HepG2 (cell line): ENCODE measurements around the gene WDR83. TPM values are rescaled to one million over a fixed set of nuclear protein-coding genes. Genes with fewer than 3 reads are reported as not detected.
A peak's percentile ranks its signal among the peaks of the same experiment; 100 is the strongest.

Experiments
- ATAC-seq: fragments of 200-7000 bp; cut with Tn5 transposase; 3 replicates; pipeline ENCODE4 v1.9.1; 2020; ENCODE audit warnings: mild to moderate bottlenecking, moderate library complexity
- BruUV-seq: library from RNA; stranded (reverse); fragments of 400-500 nt; replicated peaks from 2 replicates; lab custom pipeline; 2021; lab: Mats Ljungman, UMichigan
- CTCF ChIA-PET: fragments of 300-600 bp; formaldehyde crosslinking; extraction: SDS; loops from one replicate; lab custom pipeline; 2021; ENCODE audit warnings: low total read pairs, inconsistent platforms, low intra/inter-chr PET ratio; lab: Yijun Ruan, JAX
- POLR2A ChIA-PET: fragments of 350-600 bp; sonication (Branson Sonifier 250); formaldehyde crosslinking; loops from one replicate; lab custom pipeline; 2020; ENCODE audit warnings: antibody characterized with exemption, inconsistent platforms; lab: Yijun Ruan, JAX
- DNase-seq: peaks from one replicate; pipeline ENCODE4 v3.0.0-alpha.2; 2015; ENCODE audit warnings: low spot score
- FAIRE-seq: peaks from 3 replicates; lab custom pipeline; 2011; peaks lifted over from hg19 to GRCh38; lab: Jason Lieb, UNC
- H2AFZ ChIP-seq: one replicate; pipeline ENCODE4 v1.6.1; 2011; ENCODE audit warnings: low read length, inconsistent platforms
- H3K27ac ChIP-seq: fragments of 300-600 bp; 3 replicates; pipeline ENCODE4 v1.8.0; 2011; ENCODE audit warnings: mixed run types, mild to moderate bottlenecking, mixed read lengths, low read length, inconsistent platforms; ENCODE audit not compliant: insufficient read depth; ENCODE audit errors: extremely low read length
- H3K27me3 ChIP-seq, 2 experiments: fragments of 200-600 bp in 1 of 2; 2 replicates in 1 of 2; 3 replicates in 1 of 2; pipeline versions ENCODE4 v1.6.0 to v1.8.0; 2011; ENCODE audit warnings: low read length in 2 of 2, mild to moderate bottlenecking in 2 of 2, moderate library complexity in 2 of 2, inconsistent platforms in 1 of 2; ENCODE audit not compliant: insufficient read depth in 2 of 2, control insufficient read depth in 1 of 2
- H3K36me3 ChIP-seq, 2 experiments: fragments of 200-600 bp in 1 of 2; replicated peaks in 1 of 2; 2 replicates in 1 of 2; 3 replicates in 1 of 2; pipeline versions ENCODE4 v1.5.1 to v1.8.0; 2011; ENCODE audit warnings: low read length in 2 of 2, inconsistent platforms in 1 of 2; ENCODE audit not compliant: insufficient read depth in 2 of 2, control insufficient read depth in 1 of 2
- H3K4me1 ChIP-seq: 2 replicates; pipeline ENCODE4 v1.5.1; 2012; ENCODE audit warnings: low read length, inconsistent platforms; ENCODE audit not compliant: insufficient read depth
- H3K4me2 ChIP-seq: 2 replicates; pipeline ENCODE4 v1.6.0; 2011; ENCODE audit warnings: low read depth, low read length, inconsistent platforms
- H3K4me3 ChIP-seq, 3 experiments: fragments of 200-600 bp in 1 of 3; sonication (generic), shearing (Covaris generic) in 1 of 3; replicated peaks in 1 of 3; 2 replicates each; pipeline ENCODE4 v1.5.1; 2011 to 2016; ENCODE audit warnings: low read length in 3 of 3, inconsistent platforms in 2 of 3, low read depth in 2 of 3, mild to moderate bottlenecking in 2 of 3, control low read depth in 1 of 3, mixed read lengths in 1 of 3; ENCODE audit not compliant: insufficient read depth in 1 of 3
- H3K79me2 ChIP-seq: one replicate; pipeline ENCODE4 v1.6.1; 2011; ENCODE audit warnings: low read length, inconsistent platforms; ENCODE audit not compliant: insufficient read depth
- H3K9ac ChIP-seq: 2 replicates; pipeline ENCODE4 v1.6.0; 2011; ENCODE audit warnings: mild to moderate bottlenecking, low read depth, low read length, inconsistent platforms; ENCODE audit not compliant: insufficient read depth
- H3K9me3 ChIP-seq: 2 replicates; pipeline ENCODE4 v1.5.1; 2012; ENCODE audit warnings: mild to moderate bottlenecking, low read length
- H4K20me1 ChIP-seq: 2 replicates; pipeline ENCODE4 v1.6.0; 2011; ENCODE audit warnings: inconsistent platforms, mild to moderate bottlenecking, low read length, moderate library complexity; ENCODE audit not compliant: insufficient read depth
- AGO2 ChIP-seq: fragments of 200-400 bp; formaldehyde crosslinking; optimal IDR thresholded peaks from 2 replicates; pipeline ENCODE3; 2017; ENCODE audit warnings: mild to moderate bottlenecking, low read depth, low read length, moderate library complexity
- ELF4 ChIP-seq: sonication (generic); formaldehyde crosslinking; IDR thresholded peaks from 2 replicates; pipeline ENCODE4 v1.5.0; 2020; ENCODE audit warnings: missing genetic modification reagents, mild to moderate bottlenecking, moderate library complexity, borderline replicate concordance
- SMYD3 ChIP-seq: sonication (generic); formaldehyde crosslinking; IDR thresholded peaks from 2 replicates; pipeline ENCODE4 v1.8.1; 2023; ENCODE audit warnings: mild to moderate bottlenecking, missing genetic modification reagents
- WGBS: methylation state at CpG from one replicate; pipeline ENCODE4 v1.1.6; 2017; ENCODE audit warnings: low lambda C conversion rate; 5-methylcytosine and 5-hydroxymethylcytosine counted together
- in situ Hi-C: cut with HindIII; loops from 2 replicates; pipeline ENCODE4 v1.10.0; 2017; ENCODE audit warnings: low pct_unique_long_range_greater_than_20kb; ENCODE audit not compliant: extremely low pct_ligation_motif_present
- intact Hi-C: fragments of 100-400 bp; cut with micrococcal nuclease; formaldehyde crosslinking; loops from one replicate; pipeline ENCODE4 v1.10.0; 2022; ENCODE audit not compliant: unreplicated experiment
- polyA plus RNA-seq, 8 experiments: library from polyadenylated mRNA; depleted of rRNA in 3 of 8; stranded (reverse) in 7 of 8; unstranded in 1 of 8; fragments of >200 nt; fragmentation: Illumina TruSeq in 4 of 8; extraction: Trizol in 4 of 8; gene quantifications; 2 replicates each; pipeline versions ENCODE4 v1.2.1 to v1.2.3, GENCODE V29; 2011 to 2016; ENCODE audit warnings: low read depth in 4 of 8, missing spikeins in 1 of 8, mixed read lengths in 1 of 8; ENCODE audit not compliant: insufficient read depth in 1 of 8
- total RNA-seq, 5 experiments: library from RNA; depleted of rRNA; stranded (reverse); fragments of >200 nt; fragmentation: Illumina TruSeq; extraction: Trizol; gene quantifications; 2 replicates each; pipeline ENCODE4 v1.2.3, GENCODE V29; 2016; ENCODE audit warnings: low read depth in 1 of 5

The WDR83 gene
- total and polyA plus RNA-seq, 2 of the 13 experiments (the other 11 are each of a cell fraction or from before 2014, with no cell fraction given): 4.5 to 10.7 TPM

GRCh38 chr19:12685831-12686230, 19.2 kb downstream of the WDR83 start:
- Histone ChIP-seq H3K9ac (no peak overlapping the region), H3K4me2 (no peak overlapping the region), H4K20me1 (no peaks in the 10 kb centered on the region), H2AFZ (no peak overlapping the region), H3K9me3 (no peaks in the 10 kb centered on the region), H3K4me1 (no peaks in the 10 kb centered on the region; the same call in 1 of the 2 replicates), H3K4me3 (no peak overlapping the region), H3K27me3 (no peaks in the 10 kb centered on the region; a peak in 1 of 5 replicates), H3K36me3 (no peaks in the 10 kb centered on the region; a peak in 1 of 5 replicates), H3K27ac (no peak overlapping the region), H3K79me2 (no peaks in the 10 kb centered on the region)
- ChIA-PET CTCF (no interaction called here), POLR2A (interaction anchor here (1.3 kb wide), 1 partner anchor 11 kb away, joined by 6 read pairs; the partner anchor contains the start of gene FBXW9)
- ATAC-seq: no peak
- intact Hi-C loops: no loop called here
- no peak for TF ChIP-seq SMYD3 (CRISPR knock-in tag)
- no peak for DNase-seq
- 87% methylated on average over 3 of the region's 3 CpGs for WGBS
- BruUV-seq: no TSS peak
- in situ Hi-C loops: no loop called here
- no peak for FAIRE-seq

GRCh38 chr19:12687496-12688196, 21.0 kb downstream of the WDR83 start, which contains the start of gene GNG14:
Gene GNG14 (plus strand): TSS chr19:12687998. CDS start chr19:12688049, 51 bp downstream.
- Histone ChIP-seq H2AFZ (no peak within 1 kb of the TSS), H3K4me2 (no peak within 1 kb of the TSS), H3K9me3 (no peaks in the 10 kb centered on the region), H4K20me1 (no peaks in the 10 kb centered on the region), H3K36me3 (no peaks in the 10 kb centered on the region; a peak in 1 of 5 replicates), H3K9ac (no peak within 1 kb of the TSS), H3K79me2 (no peaks in the 10 kb centered on the region), H3K4me1 (no peaks in the 10 kb centered on the region), H3K4me3 (no peak within 1 kb of the TSS), H3K27me3 (no peaks in the 10 kb centered on the region), H3K27ac (no peak within 1 kb of the TSS)
- intact Hi-C loops (no loop called here), in situ Hi-C loops (no loop called here)
- ChIA-PET POLR2A (no interaction called here), CTCF (no interaction called here)
- ATAC-seq: no peak; the same call in 1 of the 3 replicates
- DNase-seq: no peak
- no TSS peak for BruUV-seq
- no peak for FAIRE-seq
- TF ChIP-seq AGO2 (peak; percentile 60), ELF4 (no peak)
- 90% methylated on average over 4 of the region's 9 CpGs for whole genome bisulfite sequencing
